Hepatocyte (in vitro differentiated cells): ENCODE measurements around the gene SFN. TPM values are rescaled to one million over a fixed set of nuclear protein-coding genes. Genes with fewer than 3 reads are reported as not detected.
"Not testable (repeated sequence)": the region's sequence is repeated elsewhere in the genome, so short reads cannot be mapped to it uniquely, and the experiment has no call there.

Source experiments
- DNase-seq: peaks from one replicate; pipeline ENCODE4 v3.0.0-alpha.2; 2016; ENCODE audit warnings: low spot score
- H2AFZ ChIP-seq: fragments of 200-600 bp; sonication (generic); 2 replicates; pipeline ENCODE4 v1.6.0; 2016; ENCODE audit warnings: antibody characterized with exemption, mild to moderate bottlenecking
- H3K27ac ChIP-seq: fragments of 200-600 bp; sonication (generic); 2 replicates; pipeline ENCODE4 v1.5.1; 2016; ENCODE audit warnings: mild to moderate bottlenecking
- H3K27me3 ChIP-seq: fragments of 200-600 bp; sonication (generic); 2 replicates; pipeline ENCODE4 v1.6.1; 2016
- H3K36me3 ChIP-seq: fragments of 200-600 bp; sonication (generic); replicated peaks from 2 replicates; pipeline ENCODE4 v1.5.1; 2016; ENCODE audit warnings: low read depth; ENCODE audit not compliant: insufficient read depth
- H3K4me1 ChIP-seq: fragments of 200-600 bp; sonication (generic); 2 replicates; pipeline ENCODE4 v1.5.1; 2016; ENCODE audit warnings: mild to moderate bottlenecking, moderate library complexity; ENCODE audit not compliant: insufficient read depth
- H3K4me2 ChIP-seq: fragments of 200-600 bp; sonication (generic); 2 replicates; pipeline ENCODE4 v1.6.0; 2016
- H3K4me3 ChIP-seq: fragments of 200-600 bp; sonication (generic); 2 replicates; pipeline ENCODE4 v1.5.1; 2016; ENCODE audit warnings: mild to moderate bottlenecking
- H3K79me2 ChIP-seq: fragments of 200-600 bp; sonication (generic); 2 replicates; pipeline ENCODE4 v1.6.0; 2017; ENCODE audit warnings: mild to moderate bottlenecking
- H3K9me2 ChIP-seq: fragments of 200-600 bp; sonication (generic); replicated peaks from 2 replicates; pipeline ENCODE4 v1.6.0; 2017; ENCODE audit warnings: mild to moderate bottlenecking; ENCODE audit not compliant: insufficient read depth
- H3K9me3 ChIP-seq: fragments of 200-600 bp; sonication (generic); 2 replicates; pipeline ENCODE4 v1.5.1; 2016; ENCODE audit warnings: low read depth, mild to moderate bottlenecking
- H4K20me1 ChIP-seq: fragments of 200-600 bp; sonication (generic); 2 replicates; pipeline ENCODE4 v1.6.0; 2016; ENCODE audit warnings: mild to moderate bottlenecking; ENCODE audit not compliant: insufficient read depth, poor library complexity, severe bottlenecking
- EZH2 ChIP-seq: fragments of 200-600 bp; sonication (generic); IDR thresholded peaks from 2 replicates; pipeline ENCODE4 v1.6.1; 2016; ENCODE audit warnings: antibody characterized with exemption, mild to moderate bottlenecking, borderline replicate concordance
- EZH2phosphoT487 ChIP-seq: fragments of 200-600 bp; sonication (generic); IDR thresholded peaks from one replicate; pipeline ENCODE4 v1.6.1; 2018; ENCODE audit warnings: antibody characterized with exemption, mild to moderate bottlenecking, low read depth, moderate library complexity; ENCODE audit not compliant: unreplicated experiment, severe bottlenecking
- WGBS: methylation state at CpG from one replicate; pipeline ENCODE4 v1.1.6; 2016; ENCODE audit warnings: low lambda C conversion rate; ENCODE audit errors: missing lambda C conversion rate; 5-methylcytosine and 5-hydroxymethylcytosine counted together
- polyA plus RNA-seq: library from polyadenylated mRNA; unstranded; fragments of >200 nt; fragmentation: Nextera tagmentation; extraction: Ambion mirVana; gene quantifications from 2 replicates; pipeline ENCODE4 v1.2.1, GENCODE V29; 2016
- total RNA-seq: library from RNA; depleted of rRNA; stranded (reverse); fragments of >200 nt; gene quantifications from 2 replicates; pipeline ENCODE4 v1.2.3, GENCODE V29; 2014
- TF ChIP-seq, protein P1 (sequence below): fragments of 200-600 bp; sonication (generic); IDR thresholded peaks from 2 replicates; pipeline ENCODE4 v1.5.1; 2016; ENCODE audit warnings: antibody characterized with exemption, mild to moderate bottlenecking; ENCODE audit not compliant: poor library complexity

Gene SFN
- total and polyA plus RNA-seq, 2 experiments from 2014 or later = 3.4 to 8.5 TPM

DNA sequence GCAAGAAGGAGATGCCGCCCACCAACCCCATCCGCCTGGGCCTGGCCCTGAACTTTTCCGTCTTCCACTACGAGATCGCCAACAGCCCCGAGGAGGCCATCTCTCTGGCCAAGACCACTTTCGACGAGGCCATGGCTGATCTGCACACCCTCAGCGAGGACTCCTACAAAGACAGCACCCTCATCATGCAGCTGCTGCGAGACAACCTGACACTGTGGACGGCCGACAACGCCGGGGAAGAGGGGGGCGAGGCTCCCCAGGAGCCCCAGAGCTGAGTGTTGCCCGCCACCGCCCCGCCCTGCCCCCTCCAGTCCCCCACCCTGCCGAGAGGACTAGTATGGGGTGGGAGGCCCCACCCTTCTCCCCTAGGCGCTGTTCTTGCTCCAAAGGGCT lies 732 bp downstream of the SFN start:
- Histone ChIP-seq H4K20me1 (no peaks in the 10 kb centered on the region), H3K36me3 (no peaks in the 10 kb centered on the region), H3K9me3 (no peaks in the 10 kb centered on the region), H3K79me2 (no peaks in the 10 kb centered on the region), H3K27me3 (no peaks in the 10 kb centered on the region), H3K4me2 (peak overlapping the region; percentile 95), H3K9me2 (no peaks in the 10 kb centered on the region), H3K4me1 (peaks cover 13% of the 10 kb centered on the region), H3K27ac (peak overlapping the region; percentile 84), H3K4me3 (no peak overlapping the region), H2AFZ (no peak overlapping the region)
- 93% methylated on average over 20 of the region's 20 CpGs for WGBS
- no peak for DNase-seq
- TF ChIP-seq EZH2 (no peak), EZH2phosphoT487 (no peak)
- TF ChIP-seq, protein P1, sequence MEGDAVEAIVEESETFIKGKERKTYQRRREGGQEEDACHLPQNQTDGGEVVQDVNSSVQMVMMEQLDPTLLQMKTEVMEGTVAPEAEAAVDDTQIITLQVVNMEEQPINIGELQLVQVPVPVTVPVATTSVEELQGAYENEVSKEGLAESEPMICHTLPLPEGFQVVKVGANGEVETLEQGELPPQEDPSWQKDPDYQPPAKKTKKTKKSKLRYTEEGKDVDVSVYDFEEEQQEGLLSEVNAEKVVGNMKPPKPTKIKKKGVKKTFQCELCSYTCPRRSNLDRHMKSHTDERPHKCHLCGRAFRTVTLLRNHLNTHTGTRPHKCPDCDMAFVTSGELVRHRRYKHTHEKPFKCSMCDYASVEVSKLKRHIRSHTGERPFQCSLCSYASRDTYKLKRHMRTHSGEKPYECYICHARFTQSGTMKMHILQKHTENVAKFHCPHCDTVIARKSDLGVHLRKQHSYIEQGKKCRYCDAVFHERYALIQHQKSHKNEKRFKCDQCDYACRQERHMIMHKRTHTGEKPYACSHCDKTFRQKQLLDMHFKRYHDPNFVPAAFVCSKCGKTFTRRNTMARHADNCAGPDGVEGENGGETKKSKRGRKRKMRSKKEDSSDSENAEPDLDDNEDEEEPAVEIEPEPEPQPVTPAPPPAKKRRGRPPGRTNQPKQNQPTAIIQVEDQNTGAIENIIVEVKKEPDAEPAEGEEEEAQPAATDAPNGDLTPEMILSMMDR = no peak

DNA sequence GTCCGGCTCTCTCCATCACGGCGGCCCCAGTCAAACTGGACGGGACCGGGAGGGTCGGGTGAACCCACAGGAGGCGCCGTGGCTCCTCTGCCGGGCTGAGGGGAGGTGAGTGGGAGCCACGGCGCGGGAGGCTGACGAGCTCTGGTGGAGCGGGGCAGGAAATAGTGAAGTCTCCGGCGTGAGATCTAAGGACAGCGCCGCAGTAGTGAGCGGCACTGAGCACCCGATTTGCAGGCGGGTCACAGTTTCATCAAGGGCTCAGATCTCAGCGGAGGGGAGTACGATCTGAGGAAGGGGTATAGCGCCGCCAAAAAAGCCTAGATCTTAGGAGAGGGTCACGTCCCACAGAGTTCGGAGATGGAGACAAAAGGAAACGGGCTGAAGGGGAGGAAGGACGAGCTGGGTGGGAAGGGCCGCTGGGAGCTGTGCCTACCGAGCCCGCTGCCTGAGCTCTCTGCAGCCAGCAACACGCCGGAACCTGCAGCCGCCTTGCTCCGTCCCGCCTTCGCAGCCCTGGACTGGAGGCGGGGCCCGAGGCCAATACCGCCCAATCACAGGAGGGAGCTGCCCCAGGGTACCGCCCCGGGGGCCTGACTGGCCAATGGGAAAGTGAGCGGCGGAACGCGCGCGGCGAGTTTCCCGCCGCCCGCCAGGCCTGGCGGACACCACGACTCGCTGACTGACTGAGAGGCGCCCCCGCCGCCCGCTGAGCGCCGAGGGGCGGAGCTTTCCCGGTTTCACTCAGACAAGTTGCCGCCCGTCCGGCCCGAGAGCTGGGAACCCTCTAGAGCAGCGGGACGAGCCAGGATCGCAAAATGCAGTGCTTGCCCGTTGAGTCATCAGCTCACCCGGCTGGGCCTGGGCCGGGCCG lies 1.9 kb downstream of the SFN start:
- Histone ChIP-seq H3K4me3 (peak overlapping the region; percentile 32), H3K36me3 (no peaks in the 10 kb centered on the region), H2AFZ (peak overlapping the region; percentile 93), H3K79me2 (no peaks in the 10 kb centered on the region), H4K20me1 (no peaks in the 10 kb centered on the region), H3K4me1 (peaks cover 13% of the 10 kb centered on the region), H3K9me2 (no peaks in the 10 kb centered on the region), H3K4me2 (peak overlapping the region; percentile 95), H3K27ac (peak overlapping the region; percentile 96), H3K9me3 (no peaks in the 10 kb centered on the region), H3K27me3 (no peaks in the 10 kb centered on the region)
- WGBS = 1% methylated on average over 65 of the region's 75 CpGs
- TF ChIP-seq, protein P1 = no peak
- TF ChIP-seq EZH2 = no peak
- no peak for TF ChIP-seq EZH2phosphoT487
- DNase-seq = peak; percentile 98

DNA sequence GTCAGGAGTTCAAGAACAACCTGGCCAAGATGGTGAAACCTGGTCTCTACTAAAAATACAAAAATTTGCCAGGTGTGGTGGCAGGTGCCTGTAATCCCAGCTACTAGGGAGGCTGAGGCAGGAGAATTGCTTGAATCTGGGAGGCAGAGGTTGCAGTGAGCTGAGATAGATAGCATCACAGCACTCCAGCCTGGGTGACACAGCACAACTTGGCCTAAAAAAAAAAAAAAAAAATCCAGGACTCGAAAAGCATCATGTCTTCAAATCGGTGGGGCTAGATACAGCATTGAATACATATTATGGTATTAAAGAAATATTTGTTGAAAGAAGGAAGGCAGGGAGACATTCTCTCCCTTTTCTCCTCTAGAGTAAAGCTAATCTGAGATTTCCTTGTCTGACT lies 10.1 kb downstream of the SFN start:
- not testable (repeated sequence) for H4K20me1 ChIP-seq, DNase-seq, H3K4me1 ChIP-seq, H2AFZ ChIP-seq, H3K9me2 ChIP-seq, H3K27me3 ChIP-seq, H3K27ac ChIP-seq, H3K9me3 ChIP-seq, H3K79me2 ChIP-seq, H3K36me3 ChIP-seq, H3K4me3 ChIP-seq, H3K4me2 ChIP-seq
- WGBS = 95% methylated on average over 2 of the region's 2 CpGs

DNA sequence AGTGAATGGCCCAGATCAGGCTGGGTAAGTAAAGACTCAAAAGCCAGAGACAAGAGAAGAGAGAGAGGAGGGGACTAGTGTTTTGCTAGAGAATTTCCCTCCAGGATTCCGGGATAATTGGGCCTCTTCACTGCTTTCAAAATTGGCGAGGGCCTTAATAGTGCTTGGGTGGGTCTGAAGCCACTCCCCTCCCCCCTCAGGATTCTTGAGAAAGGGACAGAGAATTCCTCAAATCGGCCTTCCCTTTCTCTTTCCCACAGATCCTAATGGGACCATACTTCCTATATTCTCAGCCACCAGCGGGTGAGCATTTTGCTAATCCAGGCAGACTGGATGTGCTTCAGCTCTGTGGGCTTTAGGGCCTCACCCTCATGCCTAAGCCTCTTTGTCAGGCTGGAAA lies 11.9 kb downstream of the SFN start:
- WGBS = 77% methylated on average over 4 of the region's 4 CpGs
- H3K27ac ChIP-seq = no peak overlapping the region
- TF ChIP-seq, protein P1 = no peak
- no peak for TF ChIP-seq EZH2
- no peak for TF ChIP-seq EZH2phosphoT487

More for the DNA sequence above, 11.9 kb downstream of the SFN start:
- no peak for DNase-seq
- Histone ChIP-seq H3K36me3 (no peaks in the 10 kb centered on the region), H3K79me2 (no peaks in the 10 kb centered on the region), H3K4me1 (no peaks in the 10 kb centered on the region), H3K4me3 (no peak overlapping the region), H2AFZ (no peak overlapping the region), H4K20me1 (no peaks in the 10 kb centered on the region), H3K27me3 (no peaks in the 10 kb centered on the region), H3K4me2 (no peak overlapping the region), H3K9me2 (no peaks in the 10 kb centered on the region), H3K9me3 (no peaks in the 10 kb centered on the region)
